ENCODE measurements around the gene TTLL11.

TTLL11 gene

DNA sequence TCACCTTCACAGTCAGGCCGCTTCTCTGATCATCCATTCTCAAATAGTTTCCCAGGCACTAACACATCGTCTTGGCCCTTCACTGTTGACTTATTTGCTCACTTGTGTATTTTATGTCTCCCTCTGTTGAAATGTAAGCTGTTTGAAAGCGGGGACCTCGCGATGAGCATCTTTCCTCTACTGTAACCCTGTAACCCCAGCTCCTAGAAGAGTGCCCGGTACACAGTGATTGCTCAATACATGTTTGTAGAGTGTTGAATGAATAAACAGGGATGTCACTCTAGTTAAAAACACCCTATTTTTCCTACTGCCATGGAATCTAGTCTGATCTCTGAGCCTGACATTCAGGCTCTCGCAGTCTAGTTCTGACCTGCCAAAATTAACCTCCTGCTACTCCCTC lies 150.8 kb downstream of the TTLL11 start:
- no peak for DNase-seq (ENCODE audit: low read depth)

DNA sequence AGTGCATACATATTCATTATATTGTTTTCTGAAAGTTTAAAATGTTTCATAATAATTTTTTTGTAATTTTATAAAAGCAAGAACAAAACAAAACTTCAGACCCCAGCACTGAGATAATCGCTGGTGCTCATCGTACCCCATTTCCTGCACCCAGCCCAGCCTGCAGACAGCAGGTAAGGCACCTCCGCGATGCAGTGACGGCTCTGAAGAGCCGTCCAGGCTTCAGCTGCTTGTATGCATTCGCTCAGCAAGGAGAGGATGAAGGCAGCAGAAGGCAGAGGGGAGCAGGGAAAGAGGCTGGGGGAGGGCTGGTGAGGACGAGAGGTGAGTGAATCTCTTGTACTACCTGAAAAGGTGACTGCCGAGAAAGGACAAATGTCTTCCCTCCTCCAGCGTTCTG lies 153.5 kb downstream of the TTLL11 start:
- DNase-seq (ENCODE audit: low read depth) = no peak

GRCh38 chr9:121938621-121939020 lies 154.5 kb downstream of the TTLL11 start:
- no peak for DNase-seq (ENCODE audit: low read depth)

GRCh38 chr9:121937240-121937639 lies 155.9 kb downstream of the TTLL11 start:
- no peak for DNase-seq (ENCODE audit: low read depth)

GRCh38 chr9:121935739-121936138 lies 157.4 kb downstream of the TTLL11 start:
- DNase-seq (ENCODE audit: low read depth) = no peak

- no peak for DNase-seq (ENCODE audit: low read depth)
These were observed 162.2 kb downstream of the TTLL11 start for GRCh38 chr9:121930956-121931355.

DNA sequence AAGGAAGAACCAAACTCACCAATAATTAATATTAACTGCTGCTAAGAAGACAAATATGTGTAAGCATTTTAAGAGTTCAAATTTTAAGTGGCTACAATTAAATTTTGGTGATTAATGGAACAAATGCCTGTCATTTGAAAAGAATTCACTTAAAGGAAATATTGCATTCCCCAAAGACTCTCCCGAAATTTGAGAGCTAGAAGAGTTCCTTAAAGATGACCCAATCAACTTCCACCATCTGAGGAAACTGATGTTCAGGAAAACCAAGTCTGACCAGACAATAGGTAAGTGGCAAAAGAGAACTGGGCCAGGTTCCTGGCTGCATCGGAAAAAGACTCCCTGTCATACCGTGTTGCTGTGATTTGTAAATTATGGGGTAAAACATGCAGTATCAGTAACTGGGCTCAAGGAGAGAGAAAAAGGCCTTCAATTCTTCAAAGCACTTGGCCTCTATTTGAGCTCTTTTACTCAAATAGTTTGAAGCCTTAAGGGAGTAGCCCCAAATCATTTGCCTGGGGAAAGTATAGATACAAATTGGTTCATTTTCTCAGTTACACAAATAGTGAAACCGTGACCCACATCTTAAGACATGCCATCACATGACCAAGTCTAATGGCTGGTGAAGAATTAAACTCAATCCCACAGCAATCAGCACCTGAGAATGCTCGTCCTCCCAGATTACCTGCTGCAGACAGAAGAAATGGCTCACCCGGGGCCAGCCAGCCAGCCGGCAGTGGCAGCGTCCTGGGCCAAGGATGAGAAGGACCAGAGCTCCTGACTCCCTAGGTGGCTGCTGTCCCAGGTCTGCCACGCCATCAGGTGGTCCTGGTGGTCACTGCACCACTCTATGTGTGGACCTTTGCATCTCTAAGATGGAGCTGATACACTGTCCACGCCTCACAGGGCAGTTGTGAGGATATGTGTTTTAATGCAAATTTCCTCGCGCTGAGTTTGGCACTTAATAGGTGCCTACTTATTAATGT lies 162.9 kb downstream of the TTLL11 start:
- DNase-seq (ENCODE audit: low read depth) = no peak

DNA sequence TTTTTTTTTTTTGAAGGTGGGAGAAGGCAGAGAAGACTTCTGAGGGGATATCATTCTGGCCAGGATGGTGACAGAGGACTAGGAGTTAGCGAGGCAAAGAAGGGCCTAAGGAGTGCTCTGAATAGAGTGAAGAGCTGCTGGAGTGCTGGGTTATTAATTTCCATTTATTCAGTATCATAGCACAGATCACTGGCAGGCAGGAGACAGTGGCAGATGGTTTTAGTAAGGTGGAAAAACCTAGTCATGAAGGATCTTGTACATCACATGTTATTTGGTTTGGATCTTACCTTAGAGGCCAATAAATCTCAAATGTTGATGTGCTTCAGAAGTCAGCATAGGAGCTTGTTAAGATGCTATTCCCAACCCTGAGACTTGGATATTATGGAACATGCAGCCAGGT lies 165.5 kb downstream of the TTLL11 start:
- DNase-seq (ENCODE audit: low read depth) = no peak

DNA sequence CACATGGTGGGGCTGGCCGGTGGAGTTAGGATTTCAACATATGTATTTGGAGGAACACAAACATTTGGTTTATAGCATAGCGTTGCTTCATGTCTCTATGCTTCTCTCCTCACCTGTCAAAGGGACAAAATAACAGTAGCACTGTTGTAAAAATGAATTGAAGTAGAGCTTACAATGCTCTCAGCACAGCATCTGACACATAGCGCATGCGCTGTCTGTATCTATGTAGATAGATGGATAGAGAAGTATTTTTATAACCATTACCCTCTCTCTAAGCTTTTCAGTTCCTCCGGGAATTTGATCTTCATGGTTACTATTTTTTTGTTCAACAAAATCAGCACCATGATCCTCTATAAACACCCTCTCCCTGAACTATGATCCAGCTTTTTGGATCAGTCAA lies 166.0 kb downstream of the TTLL11 start:
- DNase-seq (ENCODE audit: low read depth) = no peak

DNA sequence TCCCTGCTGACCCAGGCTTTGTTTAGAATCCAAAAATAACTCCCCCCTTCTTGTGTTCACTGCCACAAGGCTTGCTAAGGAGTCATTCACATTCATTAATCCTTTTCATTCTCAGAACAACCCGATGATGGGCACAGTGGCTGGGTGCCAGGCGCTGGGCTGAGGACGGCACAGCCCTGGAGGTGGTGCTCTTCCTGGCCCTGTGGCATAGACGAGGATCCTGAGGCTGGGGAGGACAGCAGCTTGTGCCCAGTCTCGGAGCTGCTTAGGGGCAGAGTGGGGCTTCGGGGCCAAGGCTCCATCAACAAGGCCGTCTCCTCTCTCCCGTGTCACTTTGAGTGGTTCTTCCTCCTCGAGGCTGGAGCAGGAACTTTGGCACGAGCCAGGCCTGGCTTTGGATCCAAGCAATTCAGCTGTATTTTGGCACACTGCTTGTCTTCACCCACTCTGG lies 166.7 kb downstream of the TTLL11 start:
- no peak for DNase-seq (ENCODE audit: low read depth)

DNA sequence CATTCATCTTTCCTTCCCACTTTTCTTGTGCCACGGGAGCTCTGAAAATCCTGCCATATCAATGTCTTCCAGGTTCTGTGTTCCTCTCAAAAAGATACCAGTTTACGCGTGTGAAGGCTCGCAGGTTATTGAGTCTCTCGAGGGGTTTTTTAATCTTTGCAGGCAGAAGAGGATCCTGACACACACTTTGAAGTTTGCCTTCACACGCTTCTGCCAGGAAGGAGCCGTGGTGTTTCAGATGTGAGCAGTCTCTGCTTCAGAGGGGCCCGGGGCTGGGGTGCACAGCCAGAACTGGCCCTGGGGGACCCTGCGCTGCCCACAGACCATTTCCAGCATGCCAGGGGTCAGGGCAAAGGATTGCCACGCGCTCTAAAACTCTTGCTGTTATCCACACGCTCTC lies 167.2 kb downstream of the TTLL11 start:
- DNase-seq (ENCODE audit: low read depth) = no peak

- DNase-seq (ENCODE audit: low read depth) = no peak
These were observed 168.4 kb downstream of the TTLL11 start for GRCh38 chr9:121924700-121925099.

- DNase-seq (ENCODE audit: low read depth) = no peak
These were observed 171.7 kb downstream of the TTLL11 start for GRCh38 chr9:121921444-121921843.

- no peak for DNase-seq (ENCODE audit: low read depth)
These were observed 175.5 kb downstream of the TTLL11 start for GRCh38 chr9:121917375-121918335.

- DNase-seq (ENCODE audit: low read depth) = no peak
These were observed 177.8 kb downstream of the TTLL11 start for GRCh38 chr9:121915304-121915625.

- DNase-seq (ENCODE audit: low read depth) = no peak
These were observed 178.4 kb downstream of the TTLL11 start for GRCh38 chr9:121914604-121915303.

DNA sequence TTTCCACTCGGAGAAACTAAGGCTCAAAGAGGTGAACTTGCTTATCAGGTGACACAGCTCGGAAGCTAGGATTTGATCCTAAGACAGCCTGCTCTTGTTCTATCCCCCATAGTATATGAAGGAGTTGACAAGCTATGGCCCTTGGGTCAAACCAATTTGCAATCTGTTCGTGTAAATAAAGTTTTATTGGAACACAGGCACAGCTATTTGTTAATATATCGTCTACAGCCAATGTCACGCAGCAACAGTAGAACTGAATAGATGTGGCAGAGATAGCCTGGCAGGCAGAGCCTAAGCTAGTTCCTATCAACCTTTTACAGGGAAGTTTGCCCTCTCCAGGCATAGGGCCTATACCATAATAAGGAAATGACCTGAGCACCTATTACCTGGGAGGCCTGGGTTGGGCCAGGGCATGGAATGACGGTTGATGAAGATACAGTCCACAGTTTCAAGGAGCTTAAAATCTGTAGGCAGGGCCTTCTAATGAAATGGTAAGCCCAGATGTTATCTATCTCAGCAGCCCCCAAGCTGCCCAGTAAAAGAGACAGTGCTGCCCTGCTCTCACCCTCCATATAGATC lies 179.0 kb downstream of the TTLL11 start:
- no peak for DNase-seq (ENCODE audit: low read depth)

DNA sequence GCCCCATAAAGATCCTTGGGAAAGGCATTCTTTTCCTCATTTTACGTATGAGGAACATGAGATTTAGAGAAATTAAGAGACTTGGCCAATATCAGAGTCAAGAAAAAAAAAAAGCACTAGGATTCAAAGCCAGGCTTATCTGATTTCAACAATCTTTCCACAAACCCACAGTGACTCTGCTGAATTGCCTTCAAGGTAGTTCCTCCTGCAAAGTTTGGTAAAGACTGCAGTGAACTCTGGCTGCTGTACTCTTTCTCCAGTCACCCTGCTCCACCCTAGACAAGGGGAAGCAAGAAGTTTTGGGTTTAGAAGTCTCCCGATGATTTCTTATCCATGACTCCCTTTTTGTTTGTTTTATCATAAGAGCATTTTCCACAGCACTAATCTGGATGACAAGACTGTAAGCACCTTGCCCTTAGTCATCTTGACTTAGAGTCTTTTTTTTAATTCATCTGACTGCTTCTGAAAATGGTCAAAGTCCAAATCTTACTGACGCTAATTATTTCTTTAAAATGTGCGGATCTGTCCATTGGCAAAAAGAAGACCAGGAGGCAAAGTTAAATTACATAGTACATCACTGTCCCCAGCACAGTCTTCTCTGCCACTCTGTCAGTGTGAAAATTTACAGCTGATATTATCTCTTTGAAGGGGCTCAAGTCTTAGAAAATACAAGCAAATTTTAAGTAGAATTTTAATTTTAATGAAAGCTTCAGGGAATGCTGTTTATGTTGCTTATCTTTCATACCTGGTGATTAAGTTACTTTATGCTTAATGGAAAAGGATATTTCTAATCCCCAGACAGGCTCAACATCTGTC lies 180.1 kb downstream of the TTLL11 start:
- no peak for DNase-seq (ENCODE audit: low read depth)

- no peak for DNase-seq (ENCODE audit: low read depth)
These were observed 182.5 kb downstream of the TTLL11 start for GRCh38 chr9:121910491-121911040.

DNA sequence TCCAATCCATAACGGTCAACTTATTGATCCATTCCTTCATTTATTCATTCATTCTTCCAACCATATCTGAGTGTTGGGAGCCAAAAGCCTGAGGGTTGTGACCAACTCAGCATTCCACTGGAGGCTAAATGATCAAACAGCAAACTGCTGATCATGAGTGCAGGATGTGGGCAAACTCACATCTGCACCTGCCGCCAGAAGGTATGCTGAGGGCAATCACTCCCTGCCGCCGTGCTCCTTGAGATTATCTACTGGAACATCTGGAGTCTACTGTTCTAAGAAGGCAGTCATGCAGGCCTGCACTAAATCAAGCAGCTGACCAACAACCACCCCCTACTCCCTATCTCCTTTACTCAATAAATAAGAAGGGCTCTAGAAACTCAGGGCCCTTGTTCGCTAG lies 184.0 kb downstream of the TTLL11 start:
- DNase-seq (ENCODE audit: low read depth) = no peak

Measured in stimulated activated CD8-positive, alpha-beta memory T cell treated with anti-CD3 and anti-CD28 coated beads, Interleukin-4, amount 100 ng/mL, for 24 hours (primary cell).